HG02981 (cell line): ENCODE measurements around the gene SLC6A7.

ENCODE experiments used
- ATAC-seq: cut with Tn5 transposase; IDR thresholded peaks from one replicate; pipeline ENCODE4 v1.9.1; 2021; ENCODE audit warnings: mild to moderate bottlenecking, moderate library complexity; ENCODE audit not compliant: unreplicated experiment

Gene SLC6A7

GRCh38 chr5:150155258-150156026 is 34.4 kb upstream of the SLC6A7 start, which contains the start of gene PDGFRB:
Gene PDGFRB (minus strand): TSS chr5:150155845. CDS start chr5:150137047, 18,798 bp downstream.
- ATAC-seq, result no peak

- ATAC-seq, result no peak
Observed at GRCh38 chr5:150156027-150156368, 33.9 kb upstream of the SLC6A7 start.

GRCh38 chr5:150156540-150156939 is 33.3 kb upstream of the SLC6A7 start:
- ATAC-seq, result no peak

GRCh38 chr5:150157168-150157567 is 32.7 kb upstream of the SLC6A7 start:
- ATAC-seq, result no peak

GRCh38 chr5:150158170-150158949 is 31.5 kb upstream of the SLC6A7 start:
- ATAC-seq, result no peak

GRCh38 chr5:150159031-150159430 is 30.8 kb upstream of the SLC6A7 start:
- ATAC-seq, result no peak

- no peak for ATAC-seq
Observed at GRCh38 chr5:150159741-150160179, 30.1 kb upstream of the SLC6A7 start.

- ATAC-seq, result no peak
Observed at GRCh38 chr5:150160448-150161081, 29.3 kb upstream of the SLC6A7 start.

- peak; percentile 69 for ATAC-seq
Observed at GRCh38 chr5:150161242-150162141, 28.4 kb upstream of the SLC6A7 start.

- ATAC-seq, result no peak
Observed at GRCh38 chr5:150162142-150162513, 27.7 kb upstream of the SLC6A7 start.

- ATAC-seq, result no peak
Observed at GRCh38 chr5:150163035-150163434, 26.8 kb upstream of the SLC6A7 start.

GRCh38 chr5:150163547-150164059 is 26.3 kb upstream of the SLC6A7 start:
- no peak for ATAC-seq

- no peak for ATAC-seq
Observed at GRCh38 chr5:150164211-150164980, 25.5 kb upstream of the SLC6A7 start.

- no peak for ATAC-seq
Observed at GRCh38 chr5:150166037-150166649, 23.7 kb upstream of the SLC6A7 start.

GRCh38 chr5:150166650-150167511 is 23.0 kb upstream of the SLC6A7 start, which contains the start of gene CDX1:
Gene CDX1 (plus strand): TSS chr5:150166778. CDS start chr5:150166877, 99 bp downstream.
- no peak for ATAC-seq

GRCh38 chr5:150167512-150167850 is 22.4 kb upstream of the SLC6A7 start:
- no peak for ATAC-seq

GRCh38 chr5:150167908-150168307 is 22.0 kb upstream of the SLC6A7 start:
- ATAC-seq, result no peak

- no peak for ATAC-seq
Observed at GRCh38 chr5:150168864-150169263, 21.0 kb upstream of the SLC6A7 start.
